Nephron (organoid): Measurements from ENCODE around the gene UFC1.

Experiments used
- H3K27ac Mint-ChIP-seq, 3 experiments: 2 replicates each; pipeline ENCODE4 v1.8.0; 2020; ENCODE audit warnings: mixed read lengths in 3 of 3, mild to moderate bottlenecking in 2 of 3, moderate library complexity in 1 of 3
- H3K27me3 Mint-ChIP-seq: 2 replicates; pipeline ENCODE4 v1.8.0; 2021; ENCODE audit warnings: low read depth, mild to moderate bottlenecking, moderate library complexity, mixed read lengths
- H3K36me3 Mint-ChIP-seq: 2 replicates; pipeline ENCODE4 v1.8.0; 2020; ENCODE audit warnings: low read depth, mixed read lengths
- H3K4me1 Mint-ChIP-seq: 2 replicates; pipeline ENCODE4 v1.8.0; 2020; ENCODE audit warnings: mixed read lengths
- H3K4me3 Mint-ChIP-seq, 3 experiments: 2 replicates each; pipeline ENCODE4 v1.8.0; 2020; ENCODE audit warnings: mild to moderate bottlenecking in 3 of 3, mixed read lengths in 3 of 3, moderate library complexity in 2 of 3
- H3K9me3 Mint-ChIP-seq: 2 replicates; pipeline ENCODE4 v1.8.0; 2020; ENCODE audit warnings: mixed read lengths
- TF ChIP-seq, protein P1 (sequence below), 3 experiments: fragments of 200-600 bp; sonication (generic); IDR thresholded peaks; one replicate each; pipeline ENCODE4 v1.5.0; 2021; ENCODE audit warnings: antibody characterized with exemption in 3 of 3; ENCODE audit not compliant: unreplicated experiment in 3 of 3

UFC1 gene

DNA sequence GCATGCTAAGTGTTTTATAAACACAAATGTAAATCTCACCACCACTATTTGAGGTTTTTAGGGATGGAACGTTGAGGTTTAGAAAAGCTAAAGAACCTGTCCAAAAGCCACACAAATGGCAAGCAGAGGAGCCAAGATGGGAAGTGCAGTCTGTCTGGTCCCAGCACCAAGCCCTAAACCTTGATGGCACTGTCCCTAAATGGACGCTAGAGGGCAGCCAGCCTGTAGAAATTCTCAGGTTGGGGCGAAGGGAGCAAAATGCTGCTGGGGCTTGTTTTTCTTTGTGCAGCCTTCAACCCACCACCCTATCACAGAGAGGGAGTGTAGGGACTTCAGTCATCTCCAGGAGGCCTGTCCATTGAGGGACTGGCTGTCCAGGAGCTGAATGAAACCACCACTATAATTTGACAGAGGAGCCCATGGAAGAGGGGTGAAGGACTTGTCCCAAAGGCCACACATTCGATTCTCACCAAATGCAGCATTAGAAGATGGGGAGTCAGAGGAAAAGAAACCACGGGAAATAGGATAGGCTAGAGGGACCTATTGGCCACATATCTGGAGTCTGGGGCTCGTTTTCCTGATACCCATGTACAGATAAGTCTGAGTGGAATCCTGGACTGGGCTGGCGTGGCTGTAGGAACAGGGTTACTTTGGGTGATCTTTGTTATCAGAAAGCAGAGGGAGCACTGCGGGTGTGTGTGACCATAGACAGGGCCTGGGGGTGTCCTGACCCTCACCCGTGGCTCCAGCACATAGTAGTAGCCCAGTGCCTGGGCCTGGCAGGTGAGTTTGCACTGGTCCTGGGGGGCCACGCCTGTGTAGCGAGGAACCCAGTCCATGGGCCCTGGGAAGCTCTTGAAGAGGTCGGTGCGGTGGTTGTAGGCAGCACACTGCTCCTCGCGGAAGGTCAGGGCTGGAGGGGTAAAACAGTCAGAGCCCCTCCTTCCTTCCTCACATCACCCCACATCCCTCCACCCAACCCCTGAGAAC lies 39.0 kb downstream of the UFC1 start:
- Mint-ChIP-seq H3K4me3 (peak overlapping the region in 2 of 3 experiments; percentile 22 to 52), H3K36me3 (peaks cover 3% of the 10 kb centered on the region), H3K27ac (peak overlapping the region; percentile 42 to 71 (median 42)), H3K4me1 (peaks cover 22% of the 10 kb centered on the region), H3K27me3 (no peaks in the 10 kb centered on the region), H3K9me3 (no peaks in the 10 kb centered on the region)
- TF ChIP-seq, protein P1, sequence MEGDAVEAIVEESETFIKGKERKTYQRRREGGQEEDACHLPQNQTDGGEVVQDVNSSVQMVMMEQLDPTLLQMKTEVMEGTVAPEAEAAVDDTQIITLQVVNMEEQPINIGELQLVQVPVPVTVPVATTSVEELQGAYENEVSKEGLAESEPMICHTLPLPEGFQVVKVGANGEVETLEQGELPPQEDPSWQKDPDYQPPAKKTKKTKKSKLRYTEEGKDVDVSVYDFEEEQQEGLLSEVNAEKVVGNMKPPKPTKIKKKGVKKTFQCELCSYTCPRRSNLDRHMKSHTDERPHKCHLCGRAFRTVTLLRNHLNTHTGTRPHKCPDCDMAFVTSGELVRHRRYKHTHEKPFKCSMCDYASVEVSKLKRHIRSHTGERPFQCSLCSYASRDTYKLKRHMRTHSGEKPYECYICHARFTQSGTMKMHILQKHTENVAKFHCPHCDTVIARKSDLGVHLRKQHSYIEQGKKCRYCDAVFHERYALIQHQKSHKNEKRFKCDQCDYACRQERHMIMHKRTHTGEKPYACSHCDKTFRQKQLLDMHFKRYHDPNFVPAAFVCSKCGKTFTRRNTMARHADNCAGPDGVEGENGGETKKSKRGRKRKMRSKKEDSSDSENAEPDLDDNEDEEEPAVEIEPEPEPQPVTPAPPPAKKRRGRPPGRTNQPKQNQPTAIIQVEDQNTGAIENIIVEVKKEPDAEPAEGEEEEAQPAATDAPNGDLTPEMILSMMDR (IDR thresholded peaks at IDR 0.05; ENCODE audit: unreplicated experiment in 3 of 3) = peak; percentile 83 to 89 (median 86)

DNA sequence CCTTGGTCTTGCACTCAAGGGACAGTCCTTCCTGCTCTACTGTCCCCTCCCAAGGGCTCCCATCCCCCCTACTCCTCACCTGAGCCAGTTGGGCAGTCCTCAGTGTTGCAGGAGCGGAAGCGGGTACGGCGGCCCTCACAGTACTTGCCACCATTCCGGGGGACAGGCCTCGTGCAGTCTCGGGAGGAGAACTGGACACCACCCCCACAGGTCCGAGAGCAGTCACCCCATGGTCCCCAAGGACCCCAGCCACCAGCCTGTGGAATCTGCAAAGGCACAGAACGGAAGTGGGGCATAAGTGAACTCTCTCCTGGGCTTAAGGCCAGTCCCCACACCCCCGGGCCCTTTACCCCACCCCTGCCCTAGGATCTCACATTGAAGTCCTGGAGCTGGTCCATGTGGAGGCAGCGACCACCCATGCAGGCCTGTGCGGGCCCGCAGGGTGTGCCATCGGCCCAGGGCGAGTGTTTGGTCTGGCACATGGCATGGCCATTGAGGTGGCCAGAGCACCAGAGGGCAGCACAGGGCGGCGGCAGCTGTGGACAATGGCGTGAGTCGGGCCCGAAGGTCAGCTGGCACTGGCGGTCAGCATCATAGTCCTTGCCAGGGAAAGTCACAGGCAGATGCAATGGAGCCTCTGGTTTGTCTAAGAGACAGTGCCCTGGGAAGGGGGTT lies 39.9 kb downstream of the UFC1 start:
- no peaks in the 10 kb centered on the region for H3K27me3 Mint-ChIP-seq
- TF ChIP-seq, protein P1 (IDR thresholded peaks at IDR 0.05; ENCODE audit: unreplicated experiment in 3 of 3) = no peak
- no peak overlapping the region for H3K4me3 Mint-ChIP-seq
- no peak overlapping the region for H3K27ac Mint-ChIP-seq
- H3K36me3 Mint-ChIP-seq = peaks cover 3% of the 10 kb centered on the region
- H3K9me3 Mint-ChIP-seq = no peaks in the 10 kb centered on the region
- H3K4me1 Mint-ChIP-seq = peaks cover 27% of the 10 kb centered on the region

DNA sequence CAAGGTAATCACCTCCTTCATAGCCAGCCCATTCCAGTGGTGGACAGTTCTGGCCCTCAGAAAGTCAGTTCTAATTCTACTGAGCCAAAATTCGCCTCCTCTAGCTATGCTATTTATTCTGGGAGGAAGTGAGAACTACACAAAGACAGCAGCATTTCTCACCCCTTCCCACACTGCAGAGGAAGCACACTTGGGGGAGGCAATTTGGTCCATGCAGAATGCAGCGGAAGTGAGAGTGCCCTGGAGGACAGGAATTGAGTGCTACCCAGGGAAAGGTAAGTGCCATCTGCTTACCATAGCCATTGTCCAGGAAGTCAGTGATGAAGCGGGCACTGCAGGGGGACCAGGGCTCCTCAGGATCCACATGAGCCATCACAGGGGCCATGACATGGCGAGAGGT lies 41.4 kb downstream of the UFC1 start:
- TF ChIP-seq, protein P1 (IDR thresholded peaks at IDR 0.05; ENCODE audit: unreplicated experiment in 3 of 3) = no peak
- Mint-ChIP-seq H3K36me3 (peaks cover 3% of the 10 kb centered on the region), H3K27ac (peak overlapping the region; percentile 22 to 53 (median 53)), H3K27me3 (no peaks in the 10 kb centered on the region), H3K9me3 (no peaks in the 10 kb centered on the region), H3K4me1 (peaks cover 42% of the 10 kb centered on the region), H3K4me3 (peak overlapping the region in 1 of 3 experiments; percentile 47)

DNA sequence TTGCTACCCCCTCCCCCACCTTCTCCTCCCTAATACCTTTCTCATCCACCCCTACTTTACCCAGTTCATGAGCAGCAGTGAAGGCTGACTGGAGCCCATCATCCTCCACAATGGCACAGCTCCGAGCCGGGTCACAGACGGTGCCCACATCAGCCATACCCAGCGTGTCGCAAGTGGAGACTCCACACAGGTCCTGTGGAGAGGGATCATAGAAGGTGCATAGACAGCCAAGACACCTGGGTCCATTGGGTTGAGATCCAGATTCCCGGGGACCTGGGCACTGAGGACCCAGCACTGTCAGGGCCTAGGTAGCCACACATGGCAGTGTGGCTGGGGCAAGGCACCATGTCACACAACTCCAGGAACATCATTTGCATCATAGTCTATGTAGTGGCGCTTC lies 42.3 kb downstream of the UFC1 start:
- H3K9me3 Mint-ChIP-seq = no peaks in the 10 kb centered on the region
- TF ChIP-seq, protein P1 (IDR thresholded peaks at IDR 0.05; ENCODE audit: unreplicated experiment in 3 of 3) = no peak
- H3K27ac Mint-ChIP-seq = peak overlapping the region; percentile 92 to 99 (median 96)
- no peaks in the 10 kb centered on the region for H3K27me3 Mint-ChIP-seq
- peaks cover 3% of the 10 kb centered on the region for H3K36me3 Mint-ChIP-seq
- H3K4me3 Mint-ChIP-seq = peak overlapping the region in 2 of 3 experiments; percentile 31 to 46
- peaks cover 51% of the 10 kb centered on the region for H3K4me1 Mint-ChIP-seq

DNA sequence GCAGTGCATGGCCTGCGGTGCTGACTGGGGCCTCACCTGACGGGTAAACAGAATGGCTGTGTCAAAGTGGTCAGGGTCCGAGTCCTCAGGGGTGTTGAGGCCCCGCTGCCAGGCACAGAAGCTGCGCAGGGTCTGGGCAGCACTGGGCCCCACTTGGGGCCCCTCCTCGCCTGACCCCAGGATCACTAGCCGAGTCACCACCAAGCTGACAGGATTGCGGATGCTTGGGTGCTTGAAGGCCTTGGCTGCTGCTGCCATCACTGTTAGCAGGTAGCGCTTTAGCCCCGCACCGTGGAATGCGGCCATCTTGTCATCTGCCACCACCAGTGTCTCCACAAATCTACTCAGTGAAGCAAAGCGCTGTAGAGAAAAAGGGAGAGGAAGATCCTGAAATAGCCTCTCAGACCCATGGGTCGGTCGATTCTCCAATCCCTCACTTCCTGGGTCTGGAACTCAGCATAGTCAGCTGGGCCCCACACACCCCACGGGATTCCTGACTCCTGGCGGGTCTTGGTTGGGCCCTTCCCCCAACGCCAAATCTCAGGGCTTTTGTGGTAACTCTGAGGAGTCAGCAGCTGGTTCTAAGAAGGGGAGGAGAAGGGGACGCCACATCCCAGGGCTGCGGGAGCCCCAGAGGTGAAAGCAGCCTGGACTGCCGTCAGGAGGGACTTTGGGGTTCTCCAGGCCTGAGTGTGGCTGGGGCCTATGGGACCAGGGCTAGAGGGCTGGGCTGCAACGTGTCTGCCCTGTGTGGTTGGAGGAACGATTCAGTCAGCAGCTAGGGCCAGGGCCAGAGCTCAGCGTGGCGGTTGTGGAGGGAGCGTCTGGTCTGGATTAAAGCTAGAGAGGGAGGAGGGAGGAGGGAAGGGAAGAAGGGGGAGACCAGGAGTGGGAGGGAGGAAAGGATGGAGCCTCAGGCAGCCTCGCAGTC lies 43.0 kb downstream of the UFC1 start:
- Mint-ChIP-seq H3K4me1 (peaks cover 58% of the 10 kb centered on the region), H3K27me3 (no peaks in the 10 kb centered on the region), H3K36me3 (peaks cover 3% of the 10 kb centered on the region), H3K4me3 (peak overlapping the region; percentile 81 to 91 (median 88)), H3K9me3 (no peaks in the 10 kb centered on the region), H3K27ac (peak overlapping the region; percentile 92 to 99 (median 96))
- TF ChIP-seq, protein P1 (IDR thresholded peaks at IDR 0.05; ENCODE audit: unreplicated experiment in 3 of 3) = no peak
